Fibroblast of gingiva (primary cell): ENCODE measurements around the gene VDAC1.
"Not testable (repeated sequence)": the region's sequence is repeated elsewhere in the genome, so short reads cannot be mapped to it uniquely, and the experiment has no call there.

Experiments used
- DNase-seq: peaks from one replicate; pipeline ENCODE4 v3.0.0-alpha.2; 2011; ENCODE audit warnings: low read depth

The VDAC1 gene, protein sequence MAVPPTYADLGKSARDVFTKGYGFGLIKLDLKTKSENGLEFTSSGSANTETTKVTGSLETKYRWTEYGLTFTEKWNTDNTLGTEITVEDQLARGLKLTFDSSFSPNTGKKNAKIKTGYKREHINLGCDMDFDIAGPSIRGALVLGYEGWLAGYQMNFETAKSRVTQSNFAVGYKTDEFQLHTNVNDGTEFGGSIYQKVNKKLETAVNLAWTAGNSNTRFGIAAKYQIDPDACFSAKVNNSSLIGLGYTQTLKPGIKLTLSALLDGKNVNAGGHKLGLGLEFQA

DNA sequence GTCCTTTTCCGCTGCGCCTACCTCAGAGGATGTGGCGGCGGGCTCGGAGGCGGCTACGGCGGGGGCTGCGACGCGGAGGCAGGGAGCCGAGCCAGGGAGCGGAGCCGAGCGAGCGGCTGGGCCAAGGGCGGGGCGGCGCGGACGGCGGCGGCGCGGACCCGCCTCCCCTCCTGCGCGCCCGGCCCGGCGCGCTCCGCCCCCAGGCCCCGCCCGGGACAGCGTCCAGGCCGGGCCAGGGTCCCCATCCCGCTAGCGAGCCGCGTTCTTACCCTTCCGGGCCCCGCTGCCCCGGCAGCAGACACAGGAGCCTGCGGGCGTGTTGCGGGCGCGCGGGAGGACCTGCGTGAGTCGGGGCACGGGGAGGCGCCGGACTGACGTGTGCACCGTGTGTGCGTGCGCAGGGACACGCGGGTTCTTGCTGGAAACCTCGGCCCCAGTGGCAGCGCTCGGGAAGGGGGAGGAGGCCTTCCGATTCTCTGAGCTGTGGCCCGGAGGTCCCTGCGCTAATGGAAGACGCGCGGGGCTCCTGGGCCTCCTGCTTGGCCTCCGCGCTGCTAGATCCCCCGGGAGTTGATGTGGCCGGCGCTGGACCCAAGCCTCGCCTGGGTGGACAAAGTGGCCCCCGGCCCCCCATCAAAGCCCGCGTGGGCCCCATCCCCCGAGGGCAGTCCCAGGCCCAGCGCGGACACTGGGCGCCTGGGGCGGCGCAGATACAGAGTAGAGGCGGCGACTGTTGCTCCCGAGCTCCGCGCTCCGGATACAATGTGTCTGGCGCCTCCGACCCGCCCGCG, at the start of gene VDAC1:
Gene VDAC1 (minus strand): TSS at position 350 of the 791 bp plus-strand sequence. CDS start 11,963 bp downstream, outside the sequence.
- peak; percentile 91 for DNase-seq

DNA sequence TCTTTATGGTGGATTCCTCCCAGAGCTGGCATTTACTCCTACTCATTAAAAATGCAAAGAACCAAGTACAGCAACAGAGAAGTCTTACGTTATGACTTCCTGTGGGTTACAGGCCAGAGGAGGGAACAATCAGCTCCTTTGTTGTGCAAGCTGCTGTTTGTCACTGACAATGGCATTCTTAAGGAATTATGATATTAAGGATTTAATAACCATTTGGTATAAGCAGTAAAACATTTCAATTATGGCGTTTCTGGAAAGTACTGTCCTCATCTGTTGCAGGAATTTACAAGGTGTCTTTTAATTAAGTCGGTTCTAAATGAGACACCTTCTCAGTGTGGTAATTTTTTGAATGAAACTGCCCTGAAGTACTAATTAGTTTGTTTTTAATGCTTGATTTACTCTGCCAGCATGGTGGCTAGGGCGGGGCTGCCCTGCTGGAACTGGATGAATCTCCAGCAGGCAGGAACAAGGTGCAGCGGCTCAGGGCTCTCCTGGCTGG, 49.1 kb upstream of the VDAC1 start:
- DNase-seq, result no peak

DNA sequence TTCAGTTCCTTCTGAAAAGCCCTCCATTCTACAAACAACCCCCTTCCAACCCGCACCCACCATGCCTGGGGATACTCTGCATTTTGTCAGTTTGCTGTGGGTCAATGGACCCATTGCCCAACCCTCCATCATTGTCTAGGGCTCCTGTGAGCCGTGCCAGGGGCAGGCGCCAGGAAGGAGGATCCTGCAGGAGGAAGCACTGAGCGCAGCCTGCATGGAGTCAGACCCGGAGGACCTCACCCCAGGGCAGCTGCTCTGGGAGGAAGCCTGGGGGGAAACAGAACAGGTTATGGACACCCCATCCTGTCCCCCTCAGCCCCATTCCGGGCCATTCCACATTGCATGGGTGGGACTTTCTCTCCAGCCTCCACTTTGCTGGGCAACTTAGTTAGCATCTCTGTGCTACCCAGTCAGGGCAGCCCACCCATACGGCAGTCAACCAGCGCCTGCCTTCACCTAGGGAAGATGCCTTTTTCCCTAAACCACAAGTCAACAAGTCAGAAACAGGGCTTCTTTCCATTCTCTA, 48.6 kb upstream of the VDAC1 start:
- DNase-seq, result no peak

DNA sequence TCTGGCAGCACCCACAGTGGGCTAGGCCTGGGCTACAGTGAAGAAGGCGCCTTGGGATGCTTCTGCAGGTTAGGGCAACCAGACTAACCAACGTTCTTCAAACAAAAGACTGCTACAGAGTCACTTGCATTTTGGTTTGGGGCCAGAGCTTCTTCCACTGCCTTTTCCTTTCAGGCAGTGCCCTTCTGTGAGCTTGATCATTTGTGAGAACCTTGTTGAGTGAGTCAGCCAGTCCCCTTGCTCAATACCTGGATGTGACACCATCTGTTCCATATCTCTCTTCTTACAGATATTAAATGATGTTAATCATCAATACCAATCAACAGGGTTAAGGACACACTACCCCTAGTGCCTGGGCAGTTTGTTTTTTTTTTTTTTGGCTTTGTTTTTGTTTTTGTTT, 46.5 kb upstream of the VDAC1 start:
- no peak for DNase-seq

DNA sequence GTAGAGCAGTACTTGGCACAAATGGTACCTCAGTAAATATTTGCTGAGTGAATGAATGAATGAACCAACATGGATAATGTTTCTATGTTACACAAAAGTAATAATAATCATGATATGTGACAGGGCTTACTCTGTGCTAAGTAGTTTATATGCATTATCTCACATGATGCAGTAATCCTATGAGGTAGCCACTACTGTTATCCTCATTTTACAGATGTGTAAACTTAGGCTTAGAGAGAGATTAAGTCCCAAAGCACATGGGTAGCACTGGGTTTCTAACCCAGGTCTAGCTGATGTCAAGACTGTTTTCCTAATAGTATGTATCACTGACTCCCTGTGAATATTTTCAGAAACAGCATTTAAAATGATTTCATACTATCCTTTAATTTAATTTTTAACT, 44.1 kb upstream of the VDAC1 start:
- no peak for DNase-seq

DNA sequence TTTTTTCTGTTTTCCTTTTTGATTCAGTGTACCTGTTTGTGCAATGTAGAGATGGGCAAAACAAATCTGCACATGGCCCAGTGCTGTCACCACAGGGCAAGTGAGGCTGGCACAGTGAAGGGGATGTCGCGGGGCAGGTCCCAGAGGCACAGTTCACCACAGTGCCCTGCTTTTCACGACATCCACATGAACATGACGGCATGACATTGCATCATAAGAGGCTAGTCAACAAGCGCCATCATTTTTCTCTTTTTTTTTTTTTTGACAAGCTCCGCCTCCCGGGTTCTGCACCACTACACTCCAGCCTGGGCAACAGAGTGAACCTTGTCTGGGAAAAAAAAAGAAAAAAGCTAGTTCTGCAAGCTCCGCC, 42.9 kb upstream of the VDAC1 start:
- no peak for DNase-seq

DNA sequence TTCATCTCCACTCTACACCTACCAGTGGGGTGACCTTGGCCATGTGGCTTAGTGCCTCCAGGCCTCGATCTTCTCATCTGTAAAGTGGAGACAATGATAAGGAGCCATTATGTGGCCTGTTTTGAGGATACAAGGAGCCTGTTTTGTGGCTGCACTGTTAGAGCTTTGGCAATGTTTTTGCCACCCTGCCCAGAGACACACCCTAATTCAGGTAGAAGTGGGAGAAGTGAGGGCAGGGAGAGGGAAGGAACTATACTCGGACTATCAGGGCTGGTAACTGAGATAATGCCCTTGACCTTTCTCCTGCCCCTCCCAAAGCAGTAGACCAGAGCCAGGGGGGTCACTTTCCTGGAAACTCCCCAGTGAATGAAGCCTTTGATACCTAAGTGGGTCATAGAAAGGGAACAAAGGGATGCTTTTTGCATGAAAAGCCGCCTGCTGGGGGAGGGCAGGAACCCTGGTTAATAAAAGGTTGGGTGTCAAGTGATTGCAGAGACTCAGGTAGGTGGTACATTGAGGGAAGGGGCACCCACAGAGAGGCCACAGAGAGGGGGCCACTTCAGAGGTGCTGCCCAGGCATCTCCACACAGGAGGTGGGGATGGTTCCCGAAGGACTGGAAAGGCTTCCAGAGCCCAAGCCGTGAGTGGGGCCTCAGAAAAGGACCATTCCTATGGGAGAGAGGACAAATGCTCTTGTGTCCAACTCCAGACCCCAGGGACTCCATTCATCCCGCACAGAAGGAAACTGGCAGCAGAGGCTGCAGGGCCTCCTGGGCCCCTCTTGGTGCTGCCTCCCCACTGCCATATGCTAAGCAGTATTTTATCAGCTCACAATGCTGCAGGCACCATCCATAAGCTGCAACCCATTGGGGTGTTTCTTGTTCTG, 42.3 kb upstream of the VDAC1 start:
- no peak for DNase-seq

DNA sequence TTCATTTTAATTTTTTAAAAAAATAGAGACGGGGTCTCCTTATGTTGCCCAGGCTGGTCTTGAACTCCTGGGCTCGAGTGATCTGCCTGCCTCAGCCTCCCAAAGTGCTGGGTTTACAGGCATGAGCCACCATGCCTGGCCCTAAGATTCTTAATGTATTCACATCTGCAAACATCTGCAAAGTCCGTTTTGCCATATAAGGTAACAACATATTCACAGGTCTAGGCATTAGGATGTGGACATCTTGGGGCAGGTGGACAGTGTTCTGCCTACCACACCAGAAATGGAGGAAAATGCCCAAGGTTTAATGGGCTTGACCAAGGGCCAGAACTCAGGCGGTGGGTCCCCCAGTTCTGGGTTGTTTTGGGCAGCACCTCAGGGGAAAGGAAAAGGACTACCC, 41.6 kb upstream of the VDAC1 start:
- no peak for DNase-seq

DNA sequence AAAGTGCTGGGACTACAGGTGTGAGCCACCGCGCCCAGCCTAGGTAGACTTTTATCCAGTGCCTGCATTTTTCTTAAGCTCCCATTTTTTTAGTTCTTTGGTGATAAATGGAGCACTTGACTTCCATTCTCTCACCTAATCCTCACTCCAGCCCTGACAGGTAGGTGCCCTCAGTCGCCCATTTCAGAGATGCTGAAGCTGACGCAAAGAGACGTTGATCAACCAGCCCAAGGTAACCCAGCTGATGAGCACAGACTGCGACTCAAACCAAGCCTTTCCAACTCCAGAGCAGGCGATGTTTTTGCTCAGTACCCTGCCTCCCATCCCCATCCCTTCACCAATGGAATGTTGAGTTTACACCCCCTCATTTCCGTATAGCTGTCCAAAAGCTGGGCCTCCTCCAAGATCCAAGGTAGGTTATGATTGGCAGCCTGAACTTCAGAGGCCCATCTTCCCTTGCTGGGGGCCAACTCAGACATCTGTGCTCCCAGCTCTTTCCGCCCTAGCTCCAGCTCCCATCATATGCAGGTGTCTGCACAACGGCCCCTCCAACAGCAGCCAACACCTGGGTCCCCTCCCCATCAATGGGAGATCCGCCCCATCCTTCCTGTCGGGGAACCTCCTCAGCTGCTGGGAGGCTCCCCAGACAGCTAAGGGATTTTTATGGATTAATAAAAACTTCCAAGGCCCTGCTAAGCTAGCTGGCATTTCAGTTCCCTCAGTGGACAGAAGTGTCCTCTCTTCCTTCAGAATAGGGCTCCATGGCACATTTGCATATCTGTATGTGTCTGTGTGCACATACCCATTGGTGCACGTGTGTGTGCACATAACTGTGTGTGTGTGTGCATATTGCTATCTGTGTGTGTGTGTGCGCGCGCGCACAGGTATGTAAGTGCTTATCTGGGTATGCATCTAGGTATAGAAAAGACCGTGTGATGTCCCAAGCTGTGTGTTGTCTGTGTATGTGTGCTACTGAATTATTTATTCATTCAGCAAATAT, 39.3 kb upstream of the VDAC1 start:
- no peak for DNase-seq

DNA sequence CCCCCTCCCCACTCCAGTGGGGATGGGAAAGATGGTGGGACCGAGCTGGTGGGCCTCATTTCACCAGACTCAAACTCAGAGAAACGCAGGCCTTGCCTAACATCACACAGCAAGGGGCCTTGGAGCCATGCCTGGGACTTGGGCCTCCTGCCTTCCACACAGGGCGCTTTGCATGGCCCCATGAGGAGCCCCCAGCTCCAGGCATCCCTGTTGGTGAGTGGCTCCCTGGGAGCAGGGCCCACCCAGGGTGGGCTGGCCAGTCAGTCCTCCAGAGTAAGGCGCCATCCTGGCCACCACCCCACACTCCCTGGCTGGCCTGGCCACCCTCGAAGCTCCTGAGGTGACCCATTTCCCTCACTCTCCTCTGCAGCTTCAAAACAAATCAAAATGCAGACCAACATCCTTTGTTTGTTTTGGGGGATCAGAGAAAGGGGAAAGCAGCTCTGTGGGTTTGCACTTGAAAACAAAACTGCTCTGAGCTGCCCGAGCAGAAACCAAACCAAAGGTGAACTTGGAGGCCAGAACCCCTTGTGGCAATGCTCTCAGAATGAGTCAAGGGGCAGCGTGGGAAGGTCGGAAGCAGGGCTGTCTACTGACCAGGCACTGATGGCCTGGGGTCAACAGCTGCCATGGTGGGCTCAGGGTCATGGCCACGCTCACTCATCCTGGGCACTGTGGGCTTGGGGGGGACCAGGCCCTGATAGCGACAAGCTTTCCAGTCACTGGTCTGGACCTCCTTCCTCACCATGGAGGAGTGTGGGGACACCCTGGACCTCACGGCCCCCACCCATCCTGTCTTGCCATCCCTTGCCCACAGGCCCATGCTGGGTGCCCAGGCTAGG, 37.0 kb upstream of the VDAC1 start:
- no peak for DNase-seq

DNA sequence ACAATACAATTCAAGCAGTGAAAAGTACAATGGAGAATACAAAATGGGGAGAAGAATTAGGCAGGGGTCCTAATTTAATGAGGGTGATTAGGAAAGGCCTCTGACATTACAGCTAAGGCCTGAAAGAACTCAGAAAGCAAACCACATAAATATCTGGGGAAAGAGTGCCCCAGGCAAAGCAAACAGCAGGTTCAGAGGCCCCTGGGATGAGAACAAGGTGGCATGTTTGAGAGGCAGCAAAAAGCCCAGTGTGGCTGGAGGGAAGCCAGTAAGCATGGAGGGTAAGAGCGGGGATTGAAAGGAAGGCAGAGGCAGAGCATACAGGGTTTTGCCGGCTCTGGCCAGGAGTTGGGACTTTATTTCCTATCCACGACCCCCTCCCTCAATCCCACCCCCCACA, 33.4 kb upstream of the VDAC1 start:
- no peak for DNase-seq

DNA sequence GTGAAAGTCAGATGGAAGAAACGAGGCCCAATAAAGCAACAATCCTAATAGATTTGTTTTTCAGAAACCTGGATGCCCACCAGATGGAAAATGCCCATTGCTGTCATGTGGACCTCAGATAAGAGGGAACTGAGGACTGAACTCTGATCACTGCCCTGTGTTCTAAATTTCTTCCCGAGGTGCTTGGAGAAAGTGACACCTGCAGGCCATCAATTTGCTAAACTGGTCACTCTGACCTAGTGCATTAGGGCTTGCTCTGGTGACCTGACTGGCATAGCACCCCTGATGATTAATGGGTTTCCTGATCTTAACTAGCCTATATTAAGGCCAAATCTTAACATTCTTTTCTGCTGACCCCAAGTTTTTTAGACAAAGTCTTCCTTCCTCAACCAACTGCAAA, 32.4 kb upstream of the VDAC1 start:
- DNase-seq, result no peak

DNA sequence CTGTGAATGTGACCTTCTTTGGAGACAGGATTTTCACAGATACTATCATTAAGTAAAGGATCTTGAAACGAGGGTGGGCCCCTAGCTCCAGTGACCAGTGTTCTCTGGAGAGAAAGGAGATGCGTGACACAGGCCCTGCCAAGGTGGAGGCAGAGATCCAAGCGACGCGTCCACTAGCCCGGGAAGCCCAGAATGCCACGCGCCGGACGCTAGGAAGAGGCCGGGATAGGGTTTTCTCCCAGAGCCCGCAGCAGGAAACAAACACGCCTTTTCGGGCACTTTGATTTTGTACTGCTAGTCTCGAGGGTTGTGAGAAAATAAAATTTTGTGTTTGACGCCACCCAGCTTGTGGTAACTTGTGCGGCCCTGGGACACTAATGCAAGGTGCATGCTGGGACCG, 29.6 kb upstream of the VDAC1 start:
- no peak for DNase-seq

DNA sequence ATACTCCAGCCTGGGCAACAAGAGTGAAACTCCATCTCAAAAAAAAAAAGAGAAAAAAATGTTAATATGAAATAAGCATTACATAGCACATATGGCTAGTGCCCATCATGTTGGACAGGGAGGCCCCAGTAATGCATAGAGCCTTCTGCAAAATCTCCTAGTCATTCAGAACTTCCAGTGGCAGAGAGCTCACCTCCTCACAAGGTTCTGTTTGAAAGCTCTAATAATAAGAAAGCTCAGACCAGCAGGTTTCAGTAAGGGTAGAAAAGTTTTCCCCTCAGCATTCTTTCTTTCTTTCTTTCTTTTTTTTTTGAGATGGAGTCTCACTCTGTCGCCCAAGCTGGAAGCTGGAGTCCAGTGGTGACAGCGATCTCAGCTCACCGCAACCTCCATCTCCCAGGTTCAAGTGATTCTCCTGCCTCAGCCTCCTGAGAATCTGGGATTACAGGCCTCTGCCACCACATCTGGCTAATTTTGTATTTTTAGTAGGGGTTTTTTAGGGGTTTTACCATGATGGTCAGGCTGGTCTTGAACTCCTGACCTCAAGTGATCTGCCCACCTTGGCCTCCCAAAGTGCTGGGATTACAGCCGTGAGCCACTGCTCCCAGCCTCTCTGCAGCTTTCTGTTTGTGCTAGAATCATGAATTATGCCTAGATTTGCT, 25.7 kb upstream of the VDAC1 start:
- DNase-seq, result not testable (repeated sequence)

DNA sequence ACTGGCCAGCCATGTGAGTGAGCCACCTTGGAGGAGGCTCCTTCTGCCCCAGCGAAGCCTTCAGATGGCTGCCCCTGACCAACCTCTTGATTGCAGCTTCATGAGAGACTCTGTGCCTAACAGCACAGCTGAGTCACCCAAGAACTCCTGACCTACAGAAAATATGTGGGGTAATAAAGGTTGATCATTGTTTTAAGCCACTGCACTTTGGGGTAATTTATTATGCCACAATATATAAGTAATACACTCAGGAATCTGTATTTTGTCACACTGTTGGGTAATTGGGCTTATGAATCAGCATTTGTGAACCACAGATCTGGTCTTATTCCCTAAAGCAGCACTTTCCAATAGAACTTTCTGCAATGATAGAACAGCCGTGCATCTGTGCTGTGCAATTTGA, 24.4 kb upstream of the VDAC1 start:
- DNase-seq, result peak; percentile 91

DNA sequence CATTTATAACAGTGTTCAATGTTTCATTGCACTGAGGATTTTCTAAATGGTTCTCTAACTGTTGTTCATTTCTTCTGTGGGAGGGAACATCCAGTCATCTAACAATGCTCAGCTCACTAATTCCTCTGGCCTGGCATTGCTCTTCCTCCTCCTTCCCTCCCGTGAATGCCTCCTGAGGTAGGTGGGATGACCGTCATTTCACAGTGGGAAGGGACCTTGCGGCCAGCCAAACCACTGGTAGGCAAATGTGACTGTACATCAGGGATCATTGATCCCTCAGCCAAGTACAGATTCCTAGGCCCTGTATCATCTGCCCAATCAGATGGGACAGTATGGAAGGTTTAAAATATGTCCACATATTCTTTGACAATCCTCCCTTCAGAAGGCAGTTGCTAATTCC, 23.7 kb upstream of the VDAC1 start:
- no peak for DNase-seq

DNA sequence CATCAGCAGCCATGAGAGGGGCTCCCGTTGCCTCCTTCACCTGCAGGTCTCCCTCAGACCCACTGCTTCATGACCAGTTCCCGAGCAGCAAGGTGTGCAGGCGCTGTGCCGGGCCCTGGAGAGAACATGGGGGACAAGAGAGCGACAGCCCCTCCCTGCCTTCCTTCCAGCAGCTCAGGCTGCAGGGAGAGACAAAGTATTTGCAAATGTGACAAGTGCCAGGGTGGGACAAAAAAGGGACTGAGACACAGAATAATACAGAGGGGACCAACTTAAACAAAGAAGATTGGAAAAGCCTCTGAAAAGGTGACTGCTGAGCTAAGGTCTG, 22.5 kb upstream of the VDAC1 start:
- no peak for DNase-seq

DNA sequence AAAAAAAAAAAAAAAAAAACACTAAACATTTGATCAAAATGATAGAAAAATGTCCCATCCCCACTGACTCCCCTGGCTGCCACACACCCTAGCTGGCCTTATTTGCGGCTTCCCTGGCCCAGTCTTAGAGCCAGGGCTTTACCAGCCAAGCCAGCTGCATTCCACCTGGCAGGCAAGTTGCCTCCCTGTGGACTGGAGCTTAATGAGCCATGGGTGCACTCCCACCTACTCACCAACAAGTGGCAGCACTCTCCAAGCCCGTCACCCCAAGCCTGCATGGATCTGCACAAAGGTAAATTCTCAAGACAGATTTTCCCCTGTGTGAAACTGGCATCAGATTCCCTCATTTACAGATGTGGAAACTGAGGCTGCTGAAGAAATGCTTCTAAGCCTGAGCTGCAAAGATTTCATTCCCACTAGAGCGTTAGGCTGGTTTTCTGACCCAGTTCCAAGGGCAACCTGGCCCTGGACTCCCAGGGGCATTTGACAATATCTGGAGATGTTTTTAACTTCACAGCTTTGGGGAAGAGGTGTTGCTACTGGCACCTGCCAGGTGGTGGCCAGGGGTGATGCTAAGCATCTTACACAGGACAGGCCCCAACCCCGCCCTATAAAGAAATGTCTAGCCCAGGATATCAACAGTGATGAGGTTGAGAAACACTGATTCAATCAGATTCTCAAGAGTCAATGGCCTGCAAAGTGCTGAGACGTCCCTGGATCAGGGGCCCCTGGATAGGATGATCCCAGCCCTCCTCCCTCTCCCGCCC, 21.9 kb upstream of the VDAC1 start:
- DNase-seq, result peak; percentile 33

DNA sequence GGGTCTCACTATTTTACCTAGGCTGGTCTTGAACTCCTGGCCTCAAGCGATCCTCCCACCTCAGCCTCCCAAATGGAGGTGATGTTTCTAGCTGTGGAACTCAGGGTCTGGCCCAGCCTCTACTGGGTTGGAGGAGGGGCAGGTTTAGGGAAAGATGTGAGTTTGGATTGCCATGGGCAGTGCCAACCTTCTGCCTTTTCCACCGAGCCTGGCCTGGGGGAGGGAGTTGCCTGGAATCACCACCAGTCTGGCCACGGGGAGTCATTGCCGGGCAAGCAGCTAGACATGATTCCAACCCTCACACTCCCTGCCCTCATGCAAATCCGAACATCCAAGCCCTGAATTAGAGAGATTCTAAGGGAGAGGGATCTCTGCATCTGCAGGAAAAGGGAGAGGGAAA, 21.0 kb upstream of the VDAC1 start:
- DNase-seq, result no peak
